Measurements from ENCODE around the gene SMARCD3.

DNA sequence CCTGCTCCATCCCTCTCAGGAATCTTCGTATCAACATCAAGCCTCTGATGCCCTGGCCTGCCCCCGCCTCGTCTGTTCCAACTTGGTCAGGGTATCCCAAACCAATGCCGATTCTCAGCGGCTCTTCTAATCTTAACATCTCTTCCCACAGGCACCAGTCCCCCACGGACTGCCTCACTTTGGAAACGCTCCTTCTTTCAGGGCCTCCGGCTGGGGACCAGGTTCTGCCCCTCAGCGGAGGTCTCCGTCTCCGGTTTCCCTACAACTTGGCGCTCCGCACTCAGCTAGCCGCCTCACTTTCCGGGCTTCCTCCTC, 22.0 kb downstream of the SMARCD3 start:
- TF ChIP-seq ZNF274 (IDR thresholded peaks at IDR 0.05; ENCODE audit: low read depth, low read length) (no peak), YY1 (IDR thresholded peaks at IDR 0.05; ENCODE audit: insufficient read depth, insufficient read length) (no peak)
